Upper lobe of left lung (tissue), 6 donors: ENCODE data around the gene ALKAL2. TPM values are rescaled to one million over a fixed set of nuclear protein-coding genes. Genes with fewer than 3 reads are reported as not detected.
"Not testable (repeated sequence)": the region's sequence is repeated elsewhere in the genome, so short reads cannot be mapped to it uniquely, and the experiment has no call there.

Experiments
- ATAC-seq, 2 donors: fragments of 200-7000 bp; cut with Tn5 transposase; one replicate each; pipeline ENCODE4 v1.9.1; 2022; ENCODE audit warnings: mild to moderate bottlenecking in 2 of 2, moderate library complexity in 2 of 2; ENCODE audit not compliant: low FRiP score in 2 of 2
- DNase-seq, 2 donors: peaks; one replicate each; pipeline ENCODE4 v3.0.0-alpha.2; 2019 to 2020
- H3K27ac ChIP-seq, 4 donors: fragments of 200-600 bp; sonication (generic); one replicate each; pipeline ENCODE4 v1.5.1; 2016 to 2019
- H3K27me3 ChIP-seq, 4 donors: fragments of 200-600 bp; sonication (generic); one replicate each; pipeline ENCODE4 v1.5.1; 2017 to 2019
- H3K36me3 ChIP-seq, 4 donors: fragments of 200-600 bp; sonication (generic); one replicate each; pipeline ENCODE4 v1.5.1; 2016 to 2019
- H3K4me1 ChIP-seq, 4 donors: fragments of 200-600 bp; sonication (generic); one replicate each; pipeline ENCODE4 v1.5.1; 2018 to 2019
- H3K4me3 ChIP-seq, 4 donors: fragments of 200-600 bp; sonication (generic); one replicate each; pipeline ENCODE4 v1.5.1; 2017 to 2019; ENCODE audit warnings: mild to moderate bottlenecking in 2 of 4, moderate library complexity in 1 of 4
- H3K9me3 ChIP-seq, 4 donors: fragments of 200-600 bp; sonication (generic); one replicate each; pipeline ENCODE4 v1.5.1; 2018 to 2019
- EP300 ChIP-seq, 4 donors: sonication (generic); formaldehyde crosslinking; IDR thresholded peaks; one replicate each; pipeline ENCODE4 v1.5.1; 2017; ENCODE audit warnings: antibody characterized with exemption in 4 of 4, control low read depth in 2 of 4
- POLR2A ChIP-seq, 4 donors: fragments of 450-650 bp; IDR thresholded peaks; one replicate each; pipeline ENCODE4 v1.5.1; 2016 to 2017; ENCODE audit warnings: antibody characterized with exemption in 4 of 4, mild to moderate bottlenecking in 2 of 4
- POLR2AphosphoS5 ChIP-seq, 2 donors: sonication (generic); formaldehyde crosslinking; IDR thresholded peaks; one replicate each; pipeline ENCODE4 v1.5.1; 2017; ENCODE audit warnings: antibody characterized with exemption in 2 of 2
- WGBS, 2 donors: methylation state at CpG; one replicate each; pipeline ENCODE4 v1.1.5; 2017 to 2018; 5-methylcytosine and 5-hydroxymethylcytosine counted together
- total RNA-seq, 6 donors: library from RNA; depleted of rRNA in 4 of 6; stranded (reverse); fragments of >200 nt in 4 of 6; gene quantifications; one replicate each; pipeline versions ENCODE4 v1.1.0 to v1.2.1, GENCODE V29; 2016 to 2021
- TF ChIP-seq, protein P1 (sequence below), 6 experiments: fragments of 450-650 bp in 4 of 6; fragments of 200-600 bp in 2 of 6; sonication (generic) in 2 of 6; IDR thresholded peaks; one replicate each; pipeline ENCODE4 v1.5.1; 2016 to 2019; ENCODE audit warnings: antibody characterized with exemption in 6 of 6
- donor health status: DM: no; HTN: no; CAD: no; lungs with moderate emphysema.
- donor health status: DM: no; HTN: yes; CAD: no; lungs with severe emphysema.

Gene ALKAL2
- total RNA-seq, 6 donors from 2014 or later: 8.3 to 30.7 (median 14.8) TPM

DNA sequence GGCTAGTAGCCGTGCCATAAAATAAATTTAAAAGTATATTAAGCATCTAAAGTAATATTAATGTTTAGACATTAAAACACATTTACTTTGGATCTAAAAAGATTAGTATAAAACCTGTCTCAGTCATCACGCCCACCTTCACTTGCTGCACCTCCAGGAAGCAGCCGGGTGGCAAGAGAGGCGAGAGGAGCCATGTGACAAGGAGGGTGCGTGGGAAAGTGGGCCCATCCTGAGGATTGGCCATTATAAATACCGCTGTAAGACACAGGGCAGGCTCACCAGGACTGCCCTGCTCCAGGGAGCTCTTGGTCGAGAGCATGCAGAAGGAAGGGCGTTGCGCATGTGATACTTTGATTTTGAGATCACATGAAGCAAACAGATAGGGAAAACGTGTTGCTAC, 34.4 kb upstream of the ALKAL2 start:
- H3K4me1 ChIP-seq: no peaks in the 10 kb centered on the region
- ATAC-seq (no peak), DNase-seq (no peak)
- TF ChIP-seq, protein P1, sequence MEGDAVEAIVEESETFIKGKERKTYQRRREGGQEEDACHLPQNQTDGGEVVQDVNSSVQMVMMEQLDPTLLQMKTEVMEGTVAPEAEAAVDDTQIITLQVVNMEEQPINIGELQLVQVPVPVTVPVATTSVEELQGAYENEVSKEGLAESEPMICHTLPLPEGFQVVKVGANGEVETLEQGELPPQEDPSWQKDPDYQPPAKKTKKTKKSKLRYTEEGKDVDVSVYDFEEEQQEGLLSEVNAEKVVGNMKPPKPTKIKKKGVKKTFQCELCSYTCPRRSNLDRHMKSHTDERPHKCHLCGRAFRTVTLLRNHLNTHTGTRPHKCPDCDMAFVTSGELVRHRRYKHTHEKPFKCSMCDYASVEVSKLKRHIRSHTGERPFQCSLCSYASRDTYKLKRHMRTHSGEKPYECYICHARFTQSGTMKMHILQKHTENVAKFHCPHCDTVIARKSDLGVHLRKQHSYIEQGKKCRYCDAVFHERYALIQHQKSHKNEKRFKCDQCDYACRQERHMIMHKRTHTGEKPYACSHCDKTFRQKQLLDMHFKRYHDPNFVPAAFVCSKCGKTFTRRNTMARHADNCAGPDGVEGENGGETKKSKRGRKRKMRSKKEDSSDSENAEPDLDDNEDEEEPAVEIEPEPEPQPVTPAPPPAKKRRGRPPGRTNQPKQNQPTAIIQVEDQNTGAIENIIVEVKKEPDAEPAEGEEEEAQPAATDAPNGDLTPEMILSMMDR (IDR thresholded peaks at IDR 0.05): no peak
- TF ChIP-seq EP300 (IDR thresholded peaks at IDR 0.05): no peak
- no peak for TF ChIP-seq POLR2A (IDR thresholded peaks at IDR 0.05)
- no peak for TF ChIP-seq POLR2AphosphoS5 (IDR thresholded peaks at IDR 0.05)
- no peaks in the 10 kb centered on the region for H3K9me3 ChIP-seq
- no peak overlapping the region for H3K4me3 ChIP-seq
- no peaks in the 10 kb centered on the region for H3K27me3 ChIP-seq
- WGBS, 2 donors: 79 to 80% methylated on average over 10 of the region's 10 CpGs
- no peak overlapping the region for H3K27ac ChIP-seq
- no peaks in the 10 kb centered on the region for H3K36me3 ChIP-seq

DNA sequence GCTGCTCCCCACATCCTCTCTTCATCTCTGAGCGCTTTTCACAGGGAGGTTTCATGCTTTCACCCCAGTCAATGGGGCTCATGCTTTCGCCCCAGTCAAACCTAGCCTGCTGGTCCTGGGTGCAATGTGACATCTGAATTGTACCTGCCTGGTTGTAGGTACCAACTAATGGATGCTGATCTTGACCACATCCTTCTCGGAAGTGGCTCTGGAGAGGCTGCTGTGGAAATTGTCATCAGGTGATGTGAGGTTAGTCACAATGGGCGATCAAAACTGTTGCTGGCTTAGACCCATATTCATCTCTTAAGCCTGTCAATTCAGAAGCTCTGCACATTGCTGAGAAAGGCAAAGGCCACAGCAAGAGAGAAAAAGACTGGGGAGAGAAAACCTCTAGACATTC, 32.7 kb upstream of the ALKAL2 start:
- Histone ChIP-seq H3K4me3 (no peak overlapping the region), H3K27me3 (no peaks in the 10 kb centered on the region), H3K4me1 (no peaks in the 10 kb centered on the region), H3K9me3 (no peaks in the 10 kb centered on the region), H3K27ac (no peak overlapping the region), H3K36me3 (no peaks in the 10 kb centered on the region)
- ATAC-seq: no peak
- 91 to 95% methylated on average over 4 of the region's 4 CpGs for WGBS, 2 donors
- no peak for TF ChIP-seq POLR2AphosphoS5 (IDR thresholded peaks at IDR 0.05)
- no peak for TF ChIP-seq POLR2A (IDR thresholded peaks at IDR 0.05)
- DNase-seq: no peak

DNA sequence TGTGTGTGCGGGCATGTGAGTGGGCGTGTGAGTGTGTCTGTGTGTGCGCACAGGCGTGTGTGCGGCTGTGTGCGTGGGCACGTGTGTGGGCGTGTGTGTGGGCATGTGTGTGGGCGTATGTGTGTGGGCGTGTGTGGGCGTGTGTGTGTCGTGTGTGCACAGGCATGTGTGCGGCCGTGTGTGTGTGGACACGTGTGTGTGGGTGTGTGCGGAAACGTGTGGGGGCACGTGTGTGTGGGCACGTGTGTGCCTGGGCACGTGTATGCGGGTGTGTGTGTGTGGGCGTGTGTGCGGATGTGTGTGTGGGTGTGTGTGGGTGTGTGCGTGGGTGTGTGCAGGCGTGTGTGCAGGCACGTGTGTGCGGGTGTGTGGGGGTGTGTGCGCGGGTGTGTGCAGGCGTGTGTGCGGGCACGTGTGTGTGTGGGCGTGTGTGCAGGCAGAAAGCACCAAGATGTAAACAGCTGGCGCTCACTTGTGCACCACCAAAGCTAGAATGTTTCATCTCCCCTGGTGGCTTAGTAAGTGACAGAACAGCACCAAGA, 31.2 kb upstream of the ALKAL2 start:
- Histone ChIP-seq H3K27ac (no peak overlapping the region), H3K4me3 (no peak overlapping the region), H3K36me3 (no peaks in the 10 kb centered on the region), H3K4me1 (no peaks in the 10 kb centered on the region), H3K27me3 (no peaks in the 10 kb centered on the region), H3K9me3 (no peaks in the 10 kb centered on the region)
- ATAC-seq (peak; percentile 20 to 26), DNase-seq (peak in 1 of 2 donors; percentile 57)
- TF ChIP-seq, protein P1 (IDR thresholded peaks at IDR 0.05): no peak
- no peak for TF ChIP-seq EP300 (IDR thresholded peaks at IDR 0.05)
- TF ChIP-seq POLR2AphosphoS5 (IDR thresholded peaks at IDR 0.05): no peak
- TF ChIP-seq POLR2A (IDR thresholded peaks at IDR 0.05): no peak
- 87 to 91% methylated on average over 29 to 34 of the region's 34 CpGs for WGBS, 2 donors

GRCh38 chr2:317501-318424, 29.9 kb upstream of the ALKAL2 start:
- no peaks in the 10 kb centered on the region for H3K4me1 ChIP-seq
- TF ChIP-seq POLR2AphosphoS5 (IDR thresholded peaks at IDR 0.05) (no peak), EP300 (IDR thresholded peaks at IDR 0.05) (no peak), POLR2A (IDR thresholded peaks at IDR 0.05) (no peak)
- TF ChIP-seq, protein P1 (IDR thresholded peaks at IDR 0.05): no peak
- ATAC-seq: no peak
- H3K36me3 ChIP-seq: no peaks in the 10 kb centered on the region
- peak in 1 of 2 donors; percentile 47 for DNase-seq
- no peak overlapping the region for H3K27ac ChIP-seq
- H3K27me3 ChIP-seq: no peaks in the 10 kb centered on the region
- no peaks in the 10 kb centered on the region for H3K9me3 ChIP-seq
- no peak overlapping the region for H3K4me3 ChIP-seq
- WGBS, 2 donors: 79 to 82% methylated on average over 27 of the region's 27 CpGs

DNA sequence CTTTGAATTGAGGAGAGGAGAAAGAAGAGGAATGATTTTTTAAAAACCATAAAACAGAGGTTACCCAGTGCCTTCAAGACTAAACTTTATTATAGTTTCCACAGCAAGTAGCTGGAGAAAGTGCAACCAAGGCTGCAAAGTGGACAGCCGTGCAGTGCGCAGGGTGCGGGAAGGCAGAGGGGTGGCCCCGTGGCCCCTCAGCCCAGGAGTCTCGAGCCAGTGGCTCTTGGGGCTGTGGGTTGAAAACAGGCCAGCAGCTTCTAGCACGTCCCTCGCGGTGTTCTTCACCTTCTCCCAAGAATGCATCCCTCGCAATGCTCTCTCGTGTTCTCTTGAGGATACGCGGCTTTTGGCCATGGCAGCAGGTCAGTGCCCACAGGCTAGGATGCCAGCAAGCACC, 28.5 kb upstream of the ALKAL2 start:
- 93 to 96% methylated on average over 12 of the region's 12 CpGs for WGBS, 2 donors
- ATAC-seq: no peak
- DNase-seq: peak in 1 of 2 donors; percentile 64

GRCh38 chr2:315925-316324, 28.0 kb upstream of the ALKAL2 start:
- ATAC-seq, DNase-seq, H3K4me1 ChIP-seq, H3K27me3 ChIP-seq, H3K4me3 ChIP-seq, H3K9me3 ChIP-seq, H3K36me3 ChIP-seq, H3K27ac ChIP-seq: not testable (repeated sequence)
- WGBS, 2 donors: 61 to 67% methylated on average over 6 of the region's 6 CpGs

More for the DNA sequence above, 28.5 kb upstream of the ALKAL2 start:
- Histone ChIP-seq H3K27me3 (no peaks in the 10 kb centered on the region), H3K4me1 (no peaks in the 10 kb centered on the region), H3K27ac (no peak overlapping the region), H3K4me3 (no peak overlapping the region), H3K36me3 (no peaks in the 10 kb centered on the region), H3K9me3 (no peaks in the 10 kb centered on the region)
- TF ChIP-seq POLR2AphosphoS5 (IDR thresholded peaks at IDR 0.05): no peak
- no peak for TF ChIP-seq EP300 (IDR thresholded peaks at IDR 0.05)
- no peak for TF ChIP-seq POLR2A (IDR thresholded peaks at IDR 0.05)
- TF ChIP-seq, protein P1 (IDR thresholded peaks at IDR 0.05): no peak
